Kidney epithelial cell (primary cell): ENCODE data around the gene GPR37L1. TPM values are rescaled to one million over a fixed set of nuclear protein-coding genes. Genes with fewer than 3 reads are reported as not detected.

ENCODE experiments used
- DNase-seq: peaks from one replicate; pipeline ENCODE4 v3.0.0-alpha.2; 2010; ENCODE audit warnings: low read depth
- H3K27me3 ChIP-seq: 2 replicates; pipeline ENCODE4 v1.6.0; 2011; ENCODE audit warnings: low read length; ENCODE audit not compliant: control insufficient read depth, insufficient read depth
- H3K36me3 ChIP-seq: 2 replicates; pipeline ENCODE4 v1.5.1; 2011; ENCODE audit warnings: low read length; ENCODE audit not compliant: control insufficient read depth, insufficient read depth
- H3K4me3 ChIP-seq: 2 replicates; pipeline ENCODE4 v1.5.1; 2011; ENCODE audit warnings: low read depth, mild to moderate bottlenecking, control low read depth, low read length
- total RNA-seq: library from RNA; depleted of rRNA; stranded (reverse); fragments of >200 nt; gene quantifications from 2 replicates; pipeline ENCODE4 v1.2.3, GENCODE V29; 2015
- TF ChIP-seq, protein P1 (sequence below): IDR thresholded peaks from 2 replicates; pipeline ENCODE4 v1.5.1; 2011; ENCODE audit warnings: mild to moderate bottlenecking, moderate library complexity, low read length, control low read depth, inconsistent platforms; ENCODE audit not compliant: insufficient read depth, poor library complexity, severe bottlenecking

GPR37L1 gene
- total RNA-seq, 1 donor from 2014 or later, result 0.04 TPM

DNA sequence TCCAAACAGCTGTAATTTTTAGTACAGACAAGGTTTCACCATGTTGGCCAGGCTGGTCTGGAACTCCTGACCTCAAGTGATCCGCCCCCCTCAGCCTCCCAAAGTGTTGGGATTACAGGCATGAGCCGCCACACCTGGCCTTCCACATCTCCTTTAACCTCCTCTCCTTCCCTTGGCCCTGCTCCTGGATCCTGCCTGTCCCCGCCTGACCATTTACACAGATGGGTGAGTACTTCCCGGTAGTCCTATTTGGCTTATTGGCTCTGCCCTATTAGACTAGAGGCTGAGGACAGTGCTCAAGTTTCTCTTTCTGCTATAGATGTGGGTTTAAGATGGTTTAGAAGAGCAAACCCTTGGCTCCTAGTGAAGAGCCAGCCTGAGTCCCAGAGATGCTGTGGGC, 30.6 kb downstream of the GPR37L1 start:
- TF ChIP-seq, protein P1, sequence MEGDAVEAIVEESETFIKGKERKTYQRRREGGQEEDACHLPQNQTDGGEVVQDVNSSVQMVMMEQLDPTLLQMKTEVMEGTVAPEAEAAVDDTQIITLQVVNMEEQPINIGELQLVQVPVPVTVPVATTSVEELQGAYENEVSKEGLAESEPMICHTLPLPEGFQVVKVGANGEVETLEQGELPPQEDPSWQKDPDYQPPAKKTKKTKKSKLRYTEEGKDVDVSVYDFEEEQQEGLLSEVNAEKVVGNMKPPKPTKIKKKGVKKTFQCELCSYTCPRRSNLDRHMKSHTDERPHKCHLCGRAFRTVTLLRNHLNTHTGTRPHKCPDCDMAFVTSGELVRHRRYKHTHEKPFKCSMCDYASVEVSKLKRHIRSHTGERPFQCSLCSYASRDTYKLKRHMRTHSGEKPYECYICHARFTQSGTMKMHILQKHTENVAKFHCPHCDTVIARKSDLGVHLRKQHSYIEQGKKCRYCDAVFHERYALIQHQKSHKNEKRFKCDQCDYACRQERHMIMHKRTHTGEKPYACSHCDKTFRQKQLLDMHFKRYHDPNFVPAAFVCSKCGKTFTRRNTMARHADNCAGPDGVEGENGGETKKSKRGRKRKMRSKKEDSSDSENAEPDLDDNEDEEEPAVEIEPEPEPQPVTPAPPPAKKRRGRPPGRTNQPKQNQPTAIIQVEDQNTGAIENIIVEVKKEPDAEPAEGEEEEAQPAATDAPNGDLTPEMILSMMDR, result no peak
- Histone ChIP-seq H3K27me3 (no peaks in the 10 kb centered on the region), H3K36me3 (no peaks in the 10 kb centered on the region), H3K4me3 (no peak overlapping the region)
- DNase-seq, result no peak

DNA sequence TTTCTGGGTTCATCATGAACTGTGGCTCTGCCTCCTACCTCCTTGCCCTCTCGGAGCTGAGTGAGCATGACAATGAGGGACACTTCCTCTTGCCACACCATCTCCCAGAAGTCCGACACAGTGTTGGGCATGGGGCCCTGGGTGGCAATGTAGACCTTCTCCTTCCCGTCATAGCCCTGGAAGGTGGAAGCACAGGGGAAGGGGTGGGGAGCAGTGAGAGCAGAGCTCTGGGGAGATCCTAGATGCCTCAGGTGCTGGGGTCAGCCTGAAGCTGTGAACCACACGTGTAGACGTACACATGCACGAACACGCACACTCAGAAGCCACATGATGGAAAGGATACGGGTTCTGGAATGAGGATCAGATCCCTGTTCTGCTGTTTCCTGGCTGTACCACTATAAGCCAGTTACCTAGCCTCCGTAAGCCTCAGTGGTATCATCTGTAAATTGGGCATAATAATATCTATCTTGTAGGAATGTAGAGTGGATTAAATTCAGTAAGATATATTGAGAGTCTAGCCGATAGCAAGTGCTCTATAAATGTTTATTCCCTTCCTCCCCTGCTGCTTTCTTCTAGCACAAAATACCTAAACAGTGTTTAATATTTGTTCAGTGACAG, 31.5 kb downstream of the GPR37L1 start:
- Histone ChIP-seq H3K27me3 (no peaks in the 10 kb centered on the region), H3K36me3 (no peaks in the 10 kb centered on the region), H3K4me3 (no peak overlapping the region)
- TF ChIP-seq, protein P1, result no peak
- no peak for DNase-seq

DNA sequence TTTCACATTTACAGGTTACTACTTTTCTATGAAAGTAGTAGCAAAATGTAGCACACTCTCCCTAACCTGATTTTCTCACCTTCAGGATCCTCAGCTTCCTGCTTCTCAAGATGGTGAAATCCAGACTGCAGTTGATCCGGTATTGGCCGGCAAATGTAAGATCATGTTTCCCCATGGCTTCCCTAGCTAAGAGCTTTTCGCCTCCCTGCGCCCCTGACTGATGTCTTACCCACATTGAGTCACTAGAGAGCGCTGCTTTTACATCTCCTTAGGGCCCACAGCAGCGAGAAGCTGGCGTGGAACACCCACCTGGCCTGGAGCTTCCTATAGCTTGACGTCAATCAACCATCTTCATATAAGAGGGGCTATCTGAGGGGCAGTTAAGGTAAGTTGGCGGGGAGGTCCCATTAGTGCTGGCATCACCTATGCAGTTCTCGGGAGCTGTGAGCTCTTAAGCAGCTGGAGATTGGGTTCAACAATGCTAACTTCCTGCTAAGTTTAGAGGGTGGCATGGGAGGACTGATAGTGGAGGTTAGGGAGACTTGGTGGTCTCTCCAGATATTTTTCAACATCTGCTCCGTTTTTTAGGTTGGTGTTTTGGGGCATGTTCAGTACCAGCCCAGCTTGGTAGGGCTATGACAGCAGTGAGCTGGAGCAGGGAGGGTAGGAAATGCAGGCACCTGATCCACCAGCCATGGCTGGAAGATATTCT, 32.2 kb downstream of the GPR37L1 start:
- TF ChIP-seq, protein P1, result peak; percentile 57
- Histone ChIP-seq H3K36me3 (no peaks in the 10 kb centered on the region), H3K4me3 (no peak overlapping the region), H3K27me3 (no peaks in the 10 kb centered on the region)
- no peak for DNase-seq

DNA sequence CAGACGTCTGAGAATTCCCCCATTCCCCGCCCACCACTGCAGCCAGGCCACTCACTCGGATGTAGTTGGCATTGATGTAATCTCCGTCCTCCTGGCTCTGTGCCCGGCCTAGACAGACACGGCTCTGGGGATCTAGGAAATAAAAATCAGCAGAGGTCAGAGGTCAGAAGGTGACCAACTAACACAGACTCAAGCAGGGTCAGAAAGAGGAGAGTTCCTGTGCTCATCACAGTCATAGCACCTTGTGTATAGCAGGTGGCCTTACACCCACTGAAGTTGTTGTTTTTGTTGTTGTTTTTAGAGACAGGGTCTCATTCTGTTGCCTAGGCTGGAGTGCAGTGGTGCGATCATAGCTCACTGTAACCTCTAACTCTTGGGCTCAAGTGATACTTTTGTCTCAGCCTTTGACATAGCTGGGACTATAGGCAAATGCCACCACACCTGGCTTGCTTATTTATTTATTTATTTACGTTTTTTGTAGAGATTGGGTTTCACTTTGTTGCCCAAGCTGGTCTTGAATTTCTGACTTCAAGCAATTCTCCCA, 32.8 kb downstream of the GPR37L1 start:
- DNase-seq, result peak; percentile 28
- Histone ChIP-seq H3K4me3 (no peak overlapping the region), H3K27me3 (no peaks in the 10 kb centered on the region), H3K36me3 (no peaks in the 10 kb centered on the region)
- TF ChIP-seq, protein P1, result no peak

DNA sequence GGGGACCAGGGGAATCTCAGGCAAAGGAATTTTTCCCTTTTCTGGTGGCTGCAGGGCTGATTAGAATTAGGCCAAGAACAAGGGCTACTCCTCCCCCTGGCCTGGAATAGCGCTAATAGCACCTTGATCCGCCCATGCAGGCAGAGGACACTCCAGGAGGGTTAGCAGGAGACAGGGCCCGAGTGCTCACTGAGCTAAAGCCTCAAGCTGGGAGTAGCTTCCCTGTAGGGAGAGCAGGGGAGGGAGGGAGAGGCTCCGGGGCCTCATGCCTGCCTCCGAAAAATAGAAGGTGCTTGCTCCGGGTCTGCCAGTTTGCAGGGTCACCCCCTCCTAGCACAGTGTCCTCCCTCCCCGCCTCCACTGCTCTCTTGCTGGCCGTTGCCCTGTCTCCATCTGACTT, 33.9 kb downstream of the GPR37L1 start:
- no peaks in the 10 kb centered on the region for H3K36me3 ChIP-seq
- no peak overlapping the region for H3K4me3 ChIP-seq
- TF ChIP-seq, protein P1, result no peak

More for the DNA sequence above, 33.9 kb downstream of the GPR37L1 start:
- DNase-seq, result no peak
- no peaks in the 10 kb centered on the region for H3K27me3 ChIP-seq
